Chondrocyte (in vitro differentiated cells): ENCODE data around the gene ELOB. TPM values are rescaled to one million over a fixed set of nuclear protein-coding genes. Genes with fewer than 3 reads are reported as not detected.

ENCODE experiments used
- DNase-seq: peaks from one replicate; pipeline ENCODE4 v3.0.0; 2021; ENCODE audit warnings: mixed read lengths, low spot score
- H3K27ac Mint-ChIP-seq: one replicate; pipeline ENCODE4 v1.8.0; 2021; ENCODE audit warnings: mild to moderate bottlenecking, moderate library complexity, mixed read lengths; ENCODE audit not compliant: unreplicated experiment
- H3K27me3 Mint-ChIP-seq: 2 replicates; pipeline ENCODE4 v1.8.0; 2021; ENCODE audit warnings: low read depth, mixed read lengths
- H3K36me3 Mint-ChIP-seq: 2 replicates; pipeline ENCODE4 v1.8.0; 2021; ENCODE audit warnings: low read depth, mixed read lengths
- H3K4me1 Mint-ChIP-seq: 2 replicates; pipeline ENCODE4 v1.8.0; 2021; ENCODE audit warnings: low read depth, mild to moderate bottlenecking, mixed read lengths
- H3K4me3 Mint-ChIP-seq: one replicate; pipeline ENCODE4 v1.8.0; 2021; ENCODE audit warnings: mild to moderate bottlenecking, moderate library complexity, mixed read lengths; ENCODE audit not compliant: unreplicated experiment
- H3K9me3 Mint-ChIP-seq: 2 replicates; pipeline ENCODE4 v1.8.0; 2021; ENCODE audit warnings: low read depth, mixed read lengths
- CTCF ChIP-seq: fragments of 200-600 bp; sonication (generic); IDR thresholded peaks from 2 replicates; pipeline ENCODE4 v1.5.0; 2021; ENCODE audit warnings: antibody characterized with exemption, mild to moderate bottlenecking, moderate library complexity
- long read RNA-seq: library from polyadenylated mRNA; stranded (forward); transcript quantifications from one replicate; pipeline ENCODE4 v2.0.0, GENCODE V29; 2021
- total RNA-seq: library from RNA; stranded (reverse); gene quantifications from 3 replicates; pipeline ENCODE4 v1.2.1, GENCODE V29; 2021

The ELOB gene
- 205 to 231 TPM (median 225 TPM) in 3 replicates for total RNA-seq
- long read RNA-seq, transcript ELOB-202 (3 exons, 997 nt): minor isoform, 55 of 296 reads
- long read RNA-seq, transcript ELOB-205 (3 exons, 331 nt): minor isoform, 8 of 296 reads
- long read RNA-seq, transcript ELOB-203 (4 exons, 991 nt): major isoform, 230 of 296 reads
- long read RNA-seq, partial matches to known transcripts: 1 of 296 reads
- long read RNA-seq, other reads (novel, unspliced or antisense): 2 of 296 reads

GRCh38 chr16:2777231-2777902, at the start of gene ELOB:
Gene ELOB, minus strand, starts transcription at chr16:2777280. Its CDS starts 41 bp downstream, at chr16:2777239.
- H3K36me3 Mint-ChIP-seq: peaks cover 7% of the 10 kb centered on the region
- peaks cover 33% of the 10 kb centered on the region for H3K4me1 Mint-ChIP-seq
- peak within 1 kb of the TSS; percentile 95 for H3K27ac Mint-ChIP-seq
- no peak for TF ChIP-seq CTCF
- no peaks in the 10 kb centered on the region for H3K27me3 Mint-ChIP-seq
- DNase-seq: no peak
- no peaks in the 10 kb centered on the region for H3K9me3 Mint-ChIP-seq
- H3K4me3 Mint-ChIP-seq: peak within 1 kb of the TSS; percentile 92

DNA sequence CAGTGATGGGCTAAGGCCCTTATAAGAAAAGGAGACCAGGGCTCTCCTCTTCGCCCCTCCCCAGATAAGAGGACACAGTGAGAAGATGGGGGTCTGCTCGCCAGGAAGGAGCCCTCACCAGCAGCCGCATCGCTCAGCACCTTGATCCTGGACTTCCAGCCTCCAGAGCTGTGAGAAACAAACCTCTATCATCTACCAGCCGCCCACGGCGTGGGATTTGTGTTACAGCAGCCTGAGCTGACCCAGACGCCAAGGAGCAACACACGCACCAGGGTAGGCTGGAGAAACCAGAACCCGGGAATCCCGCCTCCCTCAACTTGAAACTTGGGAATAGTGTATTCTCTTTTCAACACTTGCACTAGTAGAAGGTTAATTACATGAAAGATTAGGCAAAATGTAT, 48.8 kb upstream of the ELOB start:
- no peak overlapping the region for H3K27ac Mint-ChIP-seq
- H3K27me3 Mint-ChIP-seq: peaks cover 16% of the 10 kb centered on the region
- no peaks in the 10 kb centered on the region for H3K4me1 Mint-ChIP-seq
- H3K4me3 Mint-ChIP-seq: no peak overlapping the region
- no peak for TF ChIP-seq CTCF
- peak; percentile 82 for DNase-seq
- no peaks in the 10 kb centered on the region for H3K9me3 Mint-ChIP-seq
- H3K36me3 Mint-ChIP-seq: no peaks in the 10 kb centered on the region

DNA sequence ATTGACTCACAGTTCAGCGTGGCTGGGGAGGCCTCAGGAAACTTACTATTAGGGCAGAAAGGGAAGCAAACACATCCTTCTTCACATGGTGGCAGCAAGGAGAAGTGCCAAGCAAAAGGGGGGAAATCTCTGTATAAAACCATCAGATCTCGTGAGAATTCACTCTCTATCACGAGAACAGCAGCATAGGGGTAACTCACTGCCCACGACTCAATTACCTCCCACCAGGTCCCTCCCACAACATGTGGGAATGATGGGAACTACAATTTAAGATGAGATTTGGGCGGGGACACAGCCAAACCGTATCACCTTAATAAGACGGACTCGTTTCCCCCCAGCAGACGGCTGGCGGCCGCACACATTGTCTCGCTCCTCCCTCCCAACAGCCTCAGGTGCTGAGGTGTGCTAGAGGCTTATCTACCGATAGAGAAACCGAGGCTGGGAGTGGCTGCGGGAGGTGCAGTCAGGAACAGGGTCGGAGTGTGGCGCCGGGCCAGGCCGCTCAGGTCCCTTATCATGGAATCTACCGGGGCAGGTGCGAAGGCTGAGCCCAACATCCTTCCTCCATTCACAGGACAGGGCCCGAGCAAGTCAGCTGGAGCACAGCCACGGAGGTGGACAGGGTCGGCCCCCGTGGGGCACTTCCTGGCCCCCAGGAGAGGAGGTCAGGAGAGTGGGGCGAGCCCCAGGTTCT, 48.1 kb upstream of the ELOB start:
- no peaks in the 10 kb centered on the region for H3K9me3 Mint-ChIP-seq
- H3K27ac Mint-ChIP-seq: no peak overlapping the region
- DNase-seq: peak; percentile 52
- TF ChIP-seq CTCF: no peak
- H3K4me1 Mint-ChIP-seq: no peaks in the 10 kb centered on the region
- H3K4me3 Mint-ChIP-seq: no peak overlapping the region
- H3K36me3 Mint-ChIP-seq: no peaks in the 10 kb centered on the region
- H3K27me3 Mint-ChIP-seq: peaks cover 13% of the 10 kb centered on the region

DNA sequence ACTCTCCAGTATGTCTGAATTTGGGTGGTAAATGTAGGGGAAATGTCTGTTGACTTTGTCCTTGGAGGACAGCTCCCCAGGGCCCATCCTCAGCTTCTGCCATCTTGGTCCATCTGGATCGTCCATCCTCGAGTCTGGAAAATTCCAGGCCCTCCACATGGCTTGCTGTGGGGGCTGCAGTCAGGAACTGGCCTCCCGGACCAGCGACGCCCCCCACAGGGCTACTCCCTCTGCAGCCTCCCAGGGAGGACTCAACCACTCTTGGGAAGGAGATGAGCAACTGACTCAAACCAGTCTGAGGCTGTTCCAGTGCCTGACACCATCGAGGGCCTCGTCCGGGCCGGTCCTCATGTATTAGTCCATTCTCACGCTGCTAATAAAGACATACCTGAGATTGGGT, 47.5 kb upstream of the ELOB start:
- TF ChIP-seq CTCF: no peak
- no peak overlapping the region for H3K27ac Mint-ChIP-seq

GRCh38 chr16:2822496-2822895, 45.4 kb upstream of the ELOB start:
- H3K27me3 Mint-ChIP-seq: peaks cover 13% of the 10 kb centered on the region
- no peak for TF ChIP-seq CTCF
- no peaks in the 10 kb centered on the region for H3K9me3 Mint-ChIP-seq
- no peak overlapping the region for H3K27ac Mint-ChIP-seq
- H3K36me3 Mint-ChIP-seq: no peaks in the 10 kb centered on the region
- no peak overlapping the region for H3K4me3 Mint-ChIP-seq
- DNase-seq: no peak
- no peaks in the 10 kb centered on the region for H3K4me1 Mint-ChIP-seq

More for the DNA sequence above, 47.5 kb upstream of the ELOB start:
- Mint-ChIP-seq H3K4me3 (no peak overlapping the region), H3K36me3 (no peaks in the 10 kb centered on the region), H3K27me3 (peaks cover 13% of the 10 kb centered on the region), H3K4me1 (no peaks in the 10 kb centered on the region), H3K9me3 (no peaks in the 10 kb centered on the region)
- no peak for DNase-seq
